Measurements from ENCODE around the gene SNX25. TPM values are rescaled to one million over a fixed set of nuclear protein-coding genes. Genes with fewer than 3 reads are reported as not detected.
A peak's percentile ranks its signal among the peaks of the same experiment; 100 is the strongest.

SNX25 gene
- total and polyA plus RNA-seq, 2 experiments from 2014 or later, result 6.9 to 25.0 TPM

- Histone ChIP-seq H3K4me1 (ENCODE audit: insufficient read depth) (no peaks in the 10 kb centered on the region), H3K36me3 (ENCODE audit: insufficient read depth) (peaks cover 4% of the 10 kb centered on the region; the same call in 1 of the 2 replicates), H3K27ac (ENCODE audit: low read depth) (no peak overlapping the region), H3K27me3 (ENCODE audit: insufficient read depth) (no peaks in the 10 kb centered on the region), H2AFZ (no peak overlapping the region), H3F3A (replicated peaks; ENCODE audit: low read depth) (no peaks in the 10 kb centered on the region), H3K4me2 (no peak overlapping the region), H3K9me2 (ENCODE audit: insufficient read depth) (no peaks in the 10 kb centered on the region), H4K20me1 (replicated peaks; ENCODE audit: insufficient read depth) (no peaks in the 10 kb centered on the region), H3K4me3 (no peak overlapping the region), H3K79me2 (replicated peaks; ENCODE audit: insufficient read depth) (no peaks in the 10 kb centered on the region)
- no peak for TF ChIP-seq JUNB (IDR thresholded peaks at IDR 0.05; ENCODE audit: unreplicated experiment)
- TF ChIP-seq EZH2phosphoT487 (IDR thresholded peaks at IDR 0.05; ENCODE audit: unreplicated experiment), result no peak
- TF ChIP-seq CREB1 (CRISPR knock-in tag; IDR thresholded peaks at IDR 0.05; ENCODE audit: low read depth), result no peak
- TF ChIP-seq POLR2AphosphoS5 (IDR thresholded peaks at IDR 0.05; ENCODE audit: low read depth), result no peak
- ATAC-seq (no peak), DNase-seq (ENCODE audit: low spot score) (no peak)
- Mint-ChIP-seq H3K27ac (no peak overlapping the region), H3K4me3 (no peak overlapping the region), H3K36me3 (ENCODE audit: low read depth) (peaks cover 23% of the 10 kb centered on the region), H3K9me3 (peaks cover 6% of the 10 kb centered on the region; the same call in 2 of the 3 replicates), H3K4me1 (peaks cover 5% of the 10 kb centered on the region; the same call in 2 of the 3 replicates), H3K27me3 (ENCODE audit: insufficient read depth, low read depth, poor library complexity) (peaks cover 2% of the 10 kb centered on the region)
Observed at GRCh38 chr4:185341841-185342240, 132.4 kb downstream of the SNX25 start.

DNA sequence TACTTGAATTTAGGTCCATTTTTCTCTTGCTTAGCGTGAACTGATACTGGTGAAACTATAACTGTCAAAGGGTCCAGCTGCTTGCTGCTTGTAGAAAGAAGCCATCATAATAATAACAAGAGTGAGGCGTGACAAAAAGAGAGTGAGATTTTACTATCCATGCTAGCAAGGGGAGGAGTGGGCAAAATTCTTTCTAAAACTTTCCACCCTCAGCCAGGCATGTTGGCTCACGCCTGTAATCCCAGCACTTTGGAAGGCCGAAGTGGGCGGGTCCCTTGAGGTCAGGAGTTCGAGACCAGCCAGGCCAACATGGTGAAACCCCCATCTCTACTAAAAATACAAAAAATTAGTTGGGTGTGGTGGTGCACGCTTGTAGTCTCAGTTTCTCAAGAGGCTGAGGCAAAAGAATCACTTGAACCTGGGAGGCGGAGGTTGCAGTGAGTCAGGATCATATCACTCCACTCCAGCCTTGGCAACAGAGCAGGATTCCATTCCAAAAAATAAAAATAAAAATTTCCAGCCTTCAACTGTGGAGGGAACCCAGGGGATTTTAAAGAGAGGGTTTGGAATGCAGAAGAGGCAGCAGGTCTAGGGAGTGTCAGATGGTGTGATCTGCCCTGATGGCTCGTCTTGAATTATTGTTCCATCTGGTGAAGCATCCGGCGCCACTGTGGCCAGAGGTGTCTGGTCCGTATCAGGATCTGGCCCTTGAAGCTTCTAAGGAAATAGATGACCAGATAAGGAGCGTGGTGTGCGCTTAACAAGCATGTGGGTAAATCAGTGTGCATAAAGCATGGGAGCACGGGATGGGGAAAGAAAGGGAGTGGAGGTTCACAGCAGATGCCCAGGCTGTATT is 134.6 kb downstream of the SNX25 start:
- H3K36me3 ChIP-seq (ENCODE audit: insufficient read depth), result peaks cover 4% of the 10 kb centered on the region; the same call in 1 of the 2 replicates
- H3K36me3 Mint-ChIP-seq (ENCODE audit: low read depth), result peaks cover 25% of the 10 kb centered on the region
- TF ChIP-seq, protein P1, sequence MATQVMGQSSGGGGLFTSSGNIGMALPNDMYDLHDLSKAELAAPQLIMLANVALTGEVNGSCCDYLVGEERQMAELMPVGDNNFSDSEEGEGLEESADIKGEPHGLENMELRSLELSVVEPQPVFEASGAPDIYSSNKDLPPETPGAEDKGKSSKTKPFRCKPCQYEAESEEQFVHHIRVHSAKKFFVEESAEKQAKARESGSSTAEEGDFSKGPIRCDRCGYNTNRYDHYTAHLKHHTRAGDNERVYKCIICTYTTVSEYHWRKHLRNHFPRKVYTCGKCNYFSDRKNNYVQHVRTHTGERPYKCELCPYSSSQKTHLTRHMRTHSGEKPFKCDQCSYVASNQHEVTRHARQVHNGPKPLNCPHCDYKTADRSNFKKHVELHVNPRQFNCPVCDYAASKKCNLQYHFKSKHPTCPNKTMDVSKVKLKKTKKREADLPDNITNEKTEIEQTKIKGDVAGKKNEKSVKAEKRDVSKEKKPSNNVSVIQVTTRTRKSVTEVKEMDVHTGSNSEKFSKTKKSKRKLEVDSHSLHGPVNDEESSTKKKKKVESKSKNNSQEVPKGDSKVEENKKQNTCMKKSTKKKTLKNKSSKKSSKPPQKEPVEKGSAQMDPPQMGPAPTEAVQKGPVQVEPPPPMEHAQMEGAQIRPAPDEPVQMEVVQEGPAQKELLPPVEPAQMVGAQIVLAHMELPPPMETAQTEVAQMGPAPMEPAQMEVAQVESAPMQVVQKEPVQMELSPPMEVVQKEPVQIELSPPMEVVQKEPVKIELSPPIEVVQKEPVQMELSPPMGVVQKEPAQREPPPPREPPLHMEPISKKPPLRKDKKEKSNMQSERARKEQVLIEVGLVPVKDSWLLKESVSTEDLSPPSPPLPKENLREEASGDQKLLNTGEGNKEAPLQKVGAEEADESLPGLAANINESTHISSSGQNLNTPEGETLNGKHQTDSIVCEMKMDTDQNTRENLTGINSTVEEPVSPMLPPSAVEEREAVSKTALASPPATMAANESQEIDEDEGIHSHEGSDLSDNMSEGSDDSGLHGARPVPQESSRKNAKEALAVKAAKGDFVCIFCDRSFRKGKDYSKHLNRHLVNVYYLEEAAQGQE (IDR thresholded peaks at IDR 0.05; ENCODE audit: unreplicated experiment), result no peak
- TF ChIP-seq ZNF331 (CRISPR knock-in tag; IDR thresholded peaks at IDR 0.05; ENCODE audit: low read depth), result no peak
- no peak for TF ChIP-seq POLR2AphosphoS5 (IDR thresholded peaks at IDR 0.05; ENCODE audit: low read depth)
- no peak for TF ChIP-seq CREB1 (CRISPR knock-in tag; IDR thresholded peaks at IDR 0.05; ENCODE audit: low read depth)
- no peak for TF ChIP-seq CTCF (conservative IDR thresholded peaks at IDR 0.05; ENCODE audit: low read depth in 2 of 2)
- TF ChIP-seq, protein P2, sequence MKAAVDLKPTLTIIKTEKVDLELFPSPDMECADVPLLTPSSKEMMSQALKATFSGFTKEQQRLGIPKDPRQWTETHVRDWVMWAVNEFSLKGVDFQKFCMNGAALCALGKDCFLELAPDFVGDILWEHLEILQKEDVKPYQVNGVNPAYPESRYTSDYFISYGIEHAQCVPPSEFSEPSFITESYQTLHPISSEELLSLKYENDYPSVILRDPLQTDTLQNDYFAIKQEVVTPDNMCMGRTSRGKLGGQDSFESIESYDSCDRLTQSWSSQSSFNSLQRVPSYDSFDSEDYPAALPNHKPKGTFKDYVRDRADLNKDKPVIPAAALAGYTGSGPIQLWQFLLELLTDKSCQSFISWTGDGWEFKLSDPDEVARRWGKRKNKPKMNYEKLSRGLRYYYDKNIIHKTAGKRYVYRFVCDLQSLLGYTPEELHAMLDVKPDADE (IDR thresholded peaks at IDR 0.05), result no peak

More for the DNA sequence above, 134.6 kb downstream of the SNX25 start:
- DNase-seq (ENCODE audit: low spot score) (no peak), ATAC-seq (no peak)
- Histone ChIP-seq H3K79me2 (replicated peaks; ENCODE audit: insufficient read depth) (no peaks in the 10 kb centered on the region), H2AFZ (no peak overlapping the region), H3K4me2 (no peak overlapping the region), H4K20me1 (replicated peaks; ENCODE audit: insufficient read depth) (no peaks in the 10 kb centered on the region), H3K4me3 (no peak overlapping the region), H3K27ac (ENCODE audit: low read depth) (peak overlapping the region; percentile 39; the same call in 1 of the 2 replicates), H3K27me3 (ENCODE audit: insufficient read depth) (no peaks in the 10 kb centered on the region), H3K4me1 (ENCODE audit: insufficient read depth) (no peaks in the 10 kb centered on the region), H3K9me2 (ENCODE audit: insufficient read depth) (no peaks in the 10 kb centered on the region; the same call in 1 of the 2 replicates), H3F3A (replicated peaks; ENCODE audit: low read depth) (no peaks in the 10 kb centered on the region)
- peaks cover 5% of the 10 kb centered on the region; the same call in 2 of the 3 replicates for H3K4me1 Mint-ChIP-seq
- H3K27ac Mint-ChIP-seq, result peak overlapping the region; percentile 7; the same call in 1 of the 2 replicates
- H3K4me3 Mint-ChIP-seq, result no peak overlapping the region
- peaks cover 1% of the 10 kb centered on the region; the same call in 2 of the 3 replicates for H3K9me3 Mint-ChIP-seq
- peaks cover 2% of the 10 kb centered on the region for H3K27me3 Mint-ChIP-seq (ENCODE audit: insufficient read depth, low read depth, poor library complexity)

Measured in GM23338 (cell line).